Keratinocyte (primary cell): ENCODE results near the gene CRAMP1.

ENCODE experiments used
- EZH2 ChIP-seq: IDR thresholded peaks from one replicate; pipeline ENCODE4 v1.6.1; 2012; ENCODE audit warnings: inconsistent platforms, mild to moderate bottlenecking, low read length, moderate library complexity
- TF ChIP-seq, protein P1 (sequence below), 3 experiments: IDR thresholded peaks in 1 of 3; conservative IDR thresholded peaks in 1 of 3; optimal IDR thresholded peaks in 1 of 3; 2 replicates in 2 of 3; 3 replicates in 1 of 3; pipeline versions ENCODE3 to v1.5.1; 2011; ENCODE audit warnings: low read length in 3 of 3, mild to moderate bottlenecking in 3 of 3, moderate library complexity in 2 of 3, control low read depth in 1 of 3, inconsistent platforms in 1 of 3; ENCODE audit not compliant: insufficient read depth in 2 of 3; ENCODE audit errors: extremely low read depth in 1 of 3

DNA sequence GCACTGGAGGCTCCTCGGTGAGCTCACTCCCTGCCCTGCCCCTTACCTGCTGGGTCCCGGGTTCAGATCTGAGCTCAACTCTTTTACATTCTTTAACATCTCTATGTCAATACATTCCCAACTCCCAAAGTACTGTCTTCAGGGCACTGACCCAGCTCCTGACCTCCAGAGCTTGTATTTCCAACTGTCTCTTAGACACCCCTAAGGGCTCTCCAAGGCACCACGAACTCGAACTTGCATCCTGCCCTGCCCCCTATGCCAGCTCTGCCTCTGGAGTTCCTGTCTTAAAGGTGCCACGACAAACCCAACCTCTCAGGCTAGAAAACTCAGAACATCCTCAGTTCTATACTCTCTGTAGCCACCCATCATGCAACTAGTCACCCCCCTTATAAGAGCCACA lies 38.9 kb upstream of the CRAMP1 start:
- TF ChIP-seq, protein P1, sequence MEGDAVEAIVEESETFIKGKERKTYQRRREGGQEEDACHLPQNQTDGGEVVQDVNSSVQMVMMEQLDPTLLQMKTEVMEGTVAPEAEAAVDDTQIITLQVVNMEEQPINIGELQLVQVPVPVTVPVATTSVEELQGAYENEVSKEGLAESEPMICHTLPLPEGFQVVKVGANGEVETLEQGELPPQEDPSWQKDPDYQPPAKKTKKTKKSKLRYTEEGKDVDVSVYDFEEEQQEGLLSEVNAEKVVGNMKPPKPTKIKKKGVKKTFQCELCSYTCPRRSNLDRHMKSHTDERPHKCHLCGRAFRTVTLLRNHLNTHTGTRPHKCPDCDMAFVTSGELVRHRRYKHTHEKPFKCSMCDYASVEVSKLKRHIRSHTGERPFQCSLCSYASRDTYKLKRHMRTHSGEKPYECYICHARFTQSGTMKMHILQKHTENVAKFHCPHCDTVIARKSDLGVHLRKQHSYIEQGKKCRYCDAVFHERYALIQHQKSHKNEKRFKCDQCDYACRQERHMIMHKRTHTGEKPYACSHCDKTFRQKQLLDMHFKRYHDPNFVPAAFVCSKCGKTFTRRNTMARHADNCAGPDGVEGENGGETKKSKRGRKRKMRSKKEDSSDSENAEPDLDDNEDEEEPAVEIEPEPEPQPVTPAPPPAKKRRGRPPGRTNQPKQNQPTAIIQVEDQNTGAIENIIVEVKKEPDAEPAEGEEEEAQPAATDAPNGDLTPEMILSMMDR (optimal IDR thresholded peaks at IDR 0.05 in 1 of 3, IDR thresholded peaks at IDR 0.05 in 1 of 3, conservative IDR thresholded peaks at IDR 0.05 in 1 of 3; ENCODE audit: extremely low read depth in 1 of 3, insufficient read depth in 2 of 3, low read length in 3 of 3): no peak
- no peak for TF ChIP-seq EZH2
